Urothelium cell line (cell line): Measurements from ENCODE around the gene RASL11B.

Experiments
- DNase-seq: peaks from one replicate; pipeline ENCODE4 v3.0.0; 2011; ENCODE audit warnings: low spot score, mixed read lengths
- FAIRE-seq: peaks from 2 replicates; lab custom pipeline; 2011; peaks lifted over from hg19 to GRCh38; lab: Jason Lieb, UNC

The RASL11B gene

GRCh38 chr4:52842792-52843191 lies 19.3 kb upstream of the RASL11B start:
- no peak for FAIRE-seq
- no peak for DNase-seq

- DNase-seq: no peak
- FAIRE-seq: peak; percentile 44
Observed at GRCh38 chr4:52843351-52843750, 18.8 kb upstream of the RASL11B start.

GRCh38 chr4:52843958-52844357 lies 18.2 kb upstream of the RASL11B start:
- DNase-seq: no peak
- peak; percentile 88 for FAIRE-seq

- DNase-seq (no peak), FAIRE-seq (no peak)
Observed at GRCh38 chr4:52844596-52844995, 17.5 kb upstream of the RASL11B start.

DNA sequence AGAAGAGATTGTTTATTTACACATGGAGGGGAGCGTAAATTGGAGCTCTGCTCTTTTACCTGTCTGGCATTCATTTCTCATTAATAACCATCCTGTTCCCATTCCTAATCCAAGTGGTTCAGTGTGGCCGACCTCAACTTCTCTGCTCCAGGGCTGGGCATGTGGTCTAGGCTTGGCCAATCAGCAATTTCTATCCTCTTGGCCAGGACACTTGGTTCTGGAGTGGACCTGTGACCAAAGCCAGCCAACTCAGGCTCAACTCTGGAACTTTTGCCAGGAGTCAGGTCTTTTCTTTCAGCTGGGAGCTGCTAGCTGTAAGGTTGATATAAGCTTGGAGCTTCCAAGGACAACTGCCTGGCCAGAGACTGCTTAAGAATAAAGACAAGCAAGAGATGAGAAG lies 15.6 kb upstream of the RASL11B start:
- DNase-seq: no peak
- no peak for FAIRE-seq

- DNase-seq: no peak
- FAIRE-seq: no peak
Observed at GRCh38 chr4:52848254-52848653, 13.9 kb upstream of the RASL11B start.

GRCh38 chr4:52850406-52851124 lies 11.6 kb upstream of the RASL11B start:
- DNase-seq (no peak), FAIRE-seq (no peak)

- DNase-seq (no peak), FAIRE-seq (no peak)
Observed at GRCh38 chr4:52852041-52852440, 10.1 kb upstream of the RASL11B start.

DNA sequence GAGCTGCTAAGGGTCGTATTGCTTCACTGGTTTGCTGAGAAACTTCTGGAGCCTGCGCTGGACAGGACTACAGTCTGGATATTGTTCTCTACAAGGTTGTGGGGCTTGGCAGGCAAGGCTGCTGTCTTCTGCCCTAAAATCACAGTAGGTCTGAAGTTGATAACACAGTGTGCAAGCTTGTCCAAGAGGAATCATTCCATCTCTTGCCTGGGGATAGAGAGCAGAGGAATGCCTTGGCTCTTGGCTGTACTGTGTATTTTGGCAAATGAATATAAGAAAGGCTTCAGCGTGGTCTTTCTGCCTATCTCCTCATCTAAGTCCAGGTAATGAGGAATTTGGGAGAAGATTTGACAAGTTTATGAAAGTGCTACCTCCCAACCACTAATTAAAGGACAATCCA lies 9.4 kb upstream of the RASL11B start:
- DNase-seq (no peak), FAIRE-seq (no peak)

GRCh38 chr4:52853351-52853750 lies 8.8 kb upstream of the RASL11B start:
- no peak for FAIRE-seq
- no peak for DNase-seq

DNA sequence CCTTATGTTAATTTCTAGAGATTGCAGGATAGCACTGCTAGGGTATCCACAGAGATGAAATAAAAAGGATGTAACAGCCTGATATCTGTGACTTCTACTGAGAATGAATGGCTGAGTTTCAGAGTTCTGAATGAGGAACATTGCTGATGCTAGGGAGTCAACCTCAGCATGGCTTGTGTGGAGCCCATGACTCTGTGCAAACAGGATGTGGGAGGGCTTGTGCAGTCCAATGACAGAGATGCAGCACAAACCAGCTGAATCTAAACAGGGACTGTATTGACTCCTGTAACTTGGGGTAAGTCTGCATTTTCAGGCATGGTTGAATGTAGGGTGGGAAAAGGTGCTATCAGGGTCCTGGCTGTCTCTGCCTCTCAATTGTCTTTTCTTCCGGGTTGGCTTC lies 5.3 kb upstream of the RASL11B start:
- no peak for DNase-seq
- no peak for FAIRE-seq

GRCh38 chr4:52860361-52860760 lies 1.8 kb upstream of the RASL11B start:
- FAIRE-seq (no peak), DNase-seq (no peak)

DNA sequence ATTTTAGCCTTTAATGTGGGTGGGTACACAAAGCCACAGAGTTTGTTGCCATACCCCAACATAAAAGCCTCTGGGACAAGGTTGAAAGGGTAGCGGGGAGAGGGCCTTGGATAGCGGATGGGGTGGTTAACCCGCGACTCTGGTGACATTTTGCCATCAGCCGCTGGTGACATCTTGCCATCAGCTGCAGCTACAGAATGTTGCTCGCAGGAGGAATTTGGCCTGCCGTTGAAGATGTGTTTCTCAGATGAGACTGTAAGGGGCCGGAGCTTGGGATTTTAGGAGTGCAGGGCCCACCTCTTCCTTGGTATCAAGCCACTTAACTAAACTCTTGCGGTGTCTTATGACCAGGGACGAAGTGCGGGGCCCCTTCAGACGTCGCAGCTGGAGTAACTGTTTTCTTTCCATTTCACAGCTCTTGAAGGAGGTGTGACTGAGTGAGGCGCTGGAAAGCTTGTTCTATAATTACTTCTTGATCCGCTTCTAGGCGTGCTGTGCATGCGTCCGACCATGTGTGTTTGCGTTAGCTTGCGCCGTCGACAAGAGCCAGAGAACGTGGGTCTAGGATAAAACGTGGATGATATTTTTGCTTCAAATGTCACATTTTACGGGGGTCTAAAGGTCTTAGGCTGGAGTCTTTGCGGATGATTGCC lies 820 bp upstream of the RASL11B start:
- FAIRE-seq: peak; percentile 56
- DNase-seq: no peak

GRCh38 chr4:52862639-52863161 lies 583 bp downstream of the RASL11B start:
- FAIRE-seq (no peak), DNase-seq (no peak)

GRCh38 chr4:52863324-52863723 lies 1.2 kb downstream of the RASL11B start:
- DNase-seq (no peak), FAIRE-seq (no peak)

DNA sequence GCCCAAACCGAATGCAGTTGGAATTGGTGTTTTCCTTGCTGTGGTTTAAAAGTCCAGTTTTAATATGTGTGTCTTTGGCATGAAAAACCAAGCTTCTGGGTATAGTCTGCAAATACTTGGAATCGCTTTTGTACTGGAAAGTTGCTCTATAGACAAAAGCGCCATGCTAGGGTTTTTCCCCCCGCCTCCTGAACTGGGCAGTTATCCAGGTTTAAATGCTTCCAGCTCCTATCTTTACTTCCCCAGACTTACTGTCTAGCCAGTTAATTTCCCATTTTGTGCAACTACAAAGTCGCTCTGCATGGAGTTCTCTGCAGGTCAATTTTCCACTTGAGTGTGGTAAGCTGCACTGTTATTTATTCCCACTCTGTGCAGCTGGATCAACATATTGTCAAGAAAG lies 2.7 kb downstream of the RASL11B start:
- no peak for FAIRE-seq
- DNase-seq: no peak

DNA sequence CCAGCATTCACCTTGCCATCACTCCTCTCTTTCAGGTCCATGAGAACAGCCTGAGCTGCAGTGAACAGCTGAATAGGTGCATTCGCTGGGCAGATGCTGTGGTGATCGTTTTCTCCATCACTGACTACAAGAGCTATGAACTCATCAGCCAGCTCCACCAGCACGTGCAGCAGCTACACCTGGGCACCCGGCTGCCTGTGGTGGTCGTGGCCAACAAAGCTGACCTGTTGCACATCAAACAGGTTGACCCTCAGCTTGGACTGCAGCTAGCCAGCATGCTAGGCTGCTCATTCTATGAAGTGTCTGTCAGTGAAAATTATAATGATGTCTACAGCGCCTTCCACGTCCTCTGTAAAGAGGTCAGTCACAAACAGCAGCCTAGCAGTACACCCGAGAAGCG lies 3.2 kb downstream of the RASL11B start:
- DNase-seq: no peak
- FAIRE-seq: no peak

DNA sequence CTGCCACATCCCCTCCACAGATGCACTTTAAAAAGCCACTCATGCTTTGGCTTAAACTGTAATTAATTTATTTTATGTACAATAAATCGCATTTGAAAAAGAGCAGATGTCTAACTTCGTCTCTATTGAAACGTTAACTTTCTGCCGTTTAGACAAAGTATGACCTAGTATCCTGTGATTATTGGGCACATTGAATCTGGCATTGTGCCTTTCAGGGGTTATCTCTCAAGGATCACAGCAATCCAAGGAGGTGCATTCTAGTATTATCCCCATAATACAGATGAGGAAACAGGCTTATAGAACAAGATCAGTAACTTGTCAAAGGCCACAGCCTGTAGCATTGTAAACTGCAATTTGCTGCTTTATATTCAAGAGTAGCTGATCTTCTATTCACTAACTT lies 4.6 kb downstream of the RASL11B start:
- FAIRE-seq: no peak

DNA sequence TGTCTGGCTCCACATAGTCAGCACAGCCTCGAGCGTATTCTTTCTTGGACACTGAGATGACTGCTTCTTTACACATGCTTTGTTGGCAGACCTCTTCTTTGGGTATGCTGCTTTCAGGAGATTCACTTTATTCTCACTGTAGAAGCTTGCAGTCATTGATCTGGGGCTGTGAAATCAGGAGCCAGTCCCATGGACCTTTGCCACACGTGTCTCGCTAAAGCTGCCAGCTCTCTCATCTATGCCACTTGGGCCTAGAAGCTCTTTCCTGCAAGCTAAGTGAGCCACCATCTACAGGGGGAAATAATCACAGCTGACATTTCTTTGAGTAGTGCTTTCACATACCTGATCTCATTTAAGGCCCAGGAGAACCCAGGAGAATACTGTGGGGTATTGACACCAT lies 5.0 kb downstream of the RASL11B start:
- FAIRE-seq (no peak), DNase-seq (no peak)

More for the DNA sequence above, 4.6 kb downstream of the RASL11B start:
- DNase-seq: no peak

GRCh38 chr4:52868133-52868532 lies 6.0 kb downstream of the RASL11B start:
- DNase-seq: no peak
- no peak for FAIRE-seq

DNA sequence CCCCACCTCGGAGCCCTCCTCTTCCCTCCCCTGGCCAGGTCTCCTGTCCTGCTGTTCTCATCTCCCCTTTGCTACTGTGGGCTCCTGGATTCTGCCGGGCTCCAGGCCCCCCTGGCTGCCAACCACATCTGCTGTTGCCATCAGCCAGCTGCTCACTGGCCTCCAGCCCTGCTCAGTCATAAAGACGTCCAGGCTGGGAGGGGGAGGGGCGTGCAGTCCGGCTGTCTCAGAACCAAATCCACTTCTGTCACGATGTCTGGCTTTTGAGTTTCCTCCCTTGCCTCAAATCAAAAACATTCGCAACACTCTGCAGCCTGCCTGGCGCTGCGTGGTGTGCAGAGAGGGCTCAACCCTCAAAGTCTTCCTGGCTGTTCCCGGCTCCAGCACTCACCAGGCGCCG lies 7.1 kb downstream of the RASL11B start:
- no peak for FAIRE-seq
- no peak for DNase-seq

GRCh38 chr4:52869656-52870055 lies 7.5 kb downstream of the RASL11B start:
- FAIRE-seq (peak; percentile 30), DNase-seq (no peak)
